ENCODE measurements around the gene NAALADL2.

GRCh38 chr3:175386630-175387029 lies 527.5 kb downstream of the NAALADL2 start:
- no peak for TF ChIP-seq EZH2phosphoT487 (IDR thresholded peaks at IDR 0.05; ENCODE audit: low read depth, severe bottlenecking, unreplicated experiment)
- TF ChIP-seq CTCF (IDR thresholded peaks at IDR 0.05; ENCODE audit: poor library complexity), result no peak

All from hepatocyte (in vitro differentiated cells).